HEK293 (cell line): Measurements from ENCODE around the gene CACNA2D3.

ENCODE experiments used
- CTCF ChIA-PET: fragments of 350-600 bp; formaldehyde crosslinking; extraction: SDS; loops from one replicate; lab custom pipeline; 2021; ENCODE audit warnings: antibody characterized with exemption; lab: Yijun Ruan, JAX
- POLR2A ChIA-PET: fragments of 300-600 bp; formaldehyde crosslinking; extraction: SDS; loops from one replicate; lab custom pipeline; 2020; ENCODE audit warnings: antibody characterized with exemption, inconsistent platforms; lab: Yijun Ruan, JAX
- H3K27ac ChIP-seq: fragments of 200-500 bp; sonication (Bioruptor generic); 2 replicates; pipeline ENCODE4 v1.5.1; 2014; ENCODE audit warnings: low read depth, low read length, control low read depth, inconsistent platforms; ENCODE audit errors: extremely low read depth
- H3K36me3 ChIP-seq, 2 experiments: fragments of 200-500 bp in 1 of 2; sonication (Bioruptor generic) in 1 of 2; 1 replicate in 1 of 2; 2 replicates in 1 of 2; pipeline ENCODE4 v1.5.1; 2014 to 2017; ENCODE audit warnings: inconsistent platforms in 2 of 2, low read length in 2 of 2; ENCODE audit not compliant: control insufficient read depth in 2 of 2, insufficient read depth in 1 of 2
- H3K4me1 ChIP-seq: fragments of 200-500 bp; sonication (Bioruptor generic); 2 replicates; pipeline ENCODE4 v1.5.1; 2014; ENCODE audit warnings: mild to moderate bottlenecking, low read length, inconsistent platforms; ENCODE audit not compliant: control insufficient read depth, insufficient read depth
- H3K4me3 ChIP-seq: 2 replicates; pipeline ENCODE4 v1.5.1; 2011; ENCODE audit warnings: low read depth, mild to moderate bottlenecking, control low read depth, low read length, moderate library complexity
- H3K9me3 ChIP-seq: fragments of 200-500 bp; sonication (Bioruptor generic); 2 replicates; pipeline ENCODE4 v1.5.1; 2014; ENCODE audit warnings: low read depth, low read length, inconsistent platforms; ENCODE audit not compliant: control insufficient read depth, insufficient read depth
- BCL6B ChIP-seq: fragments of 450-650 bp; formaldehyde crosslinking; IDR thresholded peaks from 2 replicates; pipeline ENCODE4 v1.5.1; 2017; ENCODE audit warnings: missing biosample characterization, missing genetic modification characterization
- GLI2 ChIP-seq: fragments of 450-650 bp; formaldehyde crosslinking; IDR thresholded peaks from 2 replicates; pipeline ENCODE4; 2017; ENCODE audit warnings: missing biosample characterization, missing genetic modification characterization, low read depth, borderline replicate concordance
- OSR2 ChIP-seq: fragments of 450-650 bp; formaldehyde crosslinking; IDR thresholded peaks from 2 replicates; pipeline ENCODE4 v1.5.1; 2016; ENCODE audit warnings: missing biosample characterization, missing genetic modification characterization
- TSHZ1 ChIP-seq: fragments of 450-650 bp; formaldehyde crosslinking; IDR thresholded peaks from 2 replicates; pipeline ENCODE4 v1.5.1; 2016; ENCODE audit warnings: missing biosample characterization, missing genetic modification characterization, borderline replicate concordance
- YY1 ChIP-seq: fragments of 450-650 bp; formaldehyde crosslinking; IDR thresholded peaks from 2 replicates; pipeline ENCODE4 v1.5.1; 2018; ENCODE audit warnings: missing biosample characterization, missing genetic modification characterization
- ZNF146 ChIP-seq: fragments of 450-650 bp; formaldehyde crosslinking; IDR thresholded peaks from 2 replicates; pipeline ENCODE4 v1.5.1; 2016; ENCODE audit warnings: missing biosample characterization, missing genetic modification characterization
- ZNF157 ChIP-seq: fragments of 450-650 bp; formaldehyde crosslinking; IDR thresholded peaks from 2 replicates; pipeline ENCODE4 v1.5.1; 2016; ENCODE audit warnings: missing biosample characterization, missing genetic modification characterization
- ZNF2 ChIP-seq: fragments of 450-650 bp; formaldehyde crosslinking; IDR thresholded peaks from 2 replicates; pipeline ENCODE4 v1.5.1; 2016; ENCODE audit warnings: missing biosample characterization, missing genetic modification characterization
- ZNF202 ChIP-seq: fragments of 450-650 bp; formaldehyde crosslinking; IDR thresholded peaks from 2 replicates; pipeline ENCODE4 v1.5.1; 2016; ENCODE audit warnings: missing biosample characterization, missing genetic modification characterization, borderline replicate concordance
- ZNF211 ChIP-seq: fragments of 450-650 bp; formaldehyde crosslinking; IDR thresholded peaks from 2 replicates; pipeline ENCODE4 v1.5.1; 2016; ENCODE audit warnings: low read depth, missing biosample characterization, missing genetic modification characterization
- ZNF580 ChIP-seq: fragments of 450-650 bp; formaldehyde crosslinking; IDR thresholded peaks from 2 replicates; pipeline ENCODE4 v1.5.1; 2016; ENCODE audit warnings: missing biosample characterization, missing genetic modification characterization
- ZNF585B ChIP-seq: fragments of 450-650 bp; formaldehyde crosslinking; IDR thresholded peaks from 2 replicates; pipeline ENCODE4 v1.5.1; 2016; ENCODE audit warnings: missing biosample characterization, missing genetic modification characterization
- ZNF621 ChIP-seq: fragments of 450-650 bp; formaldehyde crosslinking; IDR thresholded peaks from 2 replicates; pipeline ENCODE4 v1.5.1; 2017; ENCODE audit warnings: missing biosample characterization, missing genetic modification characterization
- ZNF792 ChIP-seq: fragments of 450-650 bp; formaldehyde crosslinking; IDR thresholded peaks from 2 replicates; pipeline ENCODE4 v1.5.1; 2016; ENCODE audit warnings: missing biosample characterization, missing genetic modification characterization
- ZNF837 ChIP-seq: fragments of 450-650 bp; formaldehyde crosslinking; IDR thresholded peaks from 2 replicates; pipeline ENCODE4 v1.5.1; 2016; ENCODE audit warnings: missing biosample characterization, missing genetic modification characterization
- ZNF843 ChIP-seq: fragments of 450-650 bp; formaldehyde crosslinking; IDR thresholded peaks from 2 replicates; pipeline ENCODE4 v1.5.1; 2016; ENCODE audit warnings: missing biosample characterization, missing genetic modification characterization
- TF ChIP-seq, protein P1 (sequence below): fragments of 450-650 bp; formaldehyde crosslinking; IDR thresholded peaks from 2 replicates; pipeline ENCODE4 v1.5.1; 2016; ENCODE audit warnings: missing biosample characterization, missing genetic modification characterization
- TF ChIP-seq, protein P2 (sequence below): fragments of 450-650 bp; formaldehyde crosslinking; IDR thresholded peaks from 2 replicates; pipeline ENCODE4 v1.5.1; 2017; ENCODE audit warnings: missing biosample characterization, missing genetic modification characterization

CACNA2D3 gene

DNA sequence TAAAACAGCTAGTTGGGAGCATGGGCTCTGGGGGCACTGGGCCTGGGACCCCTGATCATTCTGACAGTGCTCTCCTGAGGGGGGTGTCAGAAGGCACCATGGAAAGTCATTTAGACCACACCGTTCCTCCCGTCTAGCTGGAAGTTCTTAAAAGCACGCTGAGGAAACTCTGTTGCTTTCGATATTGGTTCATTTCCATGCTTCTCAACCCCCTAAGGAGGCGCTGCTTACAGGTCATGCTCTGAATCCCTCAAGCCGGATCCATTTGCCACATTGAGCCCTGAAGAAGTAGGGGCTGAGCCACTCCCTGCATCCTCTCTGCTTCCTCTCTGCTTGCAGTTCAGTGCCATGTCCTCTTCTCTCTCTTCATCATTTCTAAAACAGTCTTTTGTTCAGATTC, 187.2 kb downstream of the CACNA2D3 start:
- no peaks in the 10 kb centered on the region for H3K9me3 ChIP-seq
- no peaks in the 10 kb centered on the region; the same call in 1 of the 2 replicates for H3K4me1 ChIP-seq
- TF ChIP-seq ZNF2 (tag by site-specific recombination) (no peak), ZNF580 (no peak), ZNF146 (tag by site-specific recombination) (no peak), ZNF792 (tag by site-specific recombination) (no peak), YY1 (tag by site-specific recombination) (no peak), GLI2 (tag by site-specific recombination) (no peak), ZNF585B (tag by site-specific recombination) (no peak), BCL6B (tag by site-specific recombination) (no peak), ZNF843 (no peak), OSR2 (tag by site-specific recombination) (no peak), ZNF837 (tag by site-specific recombination) (no peak), ZNF202 (tag by site-specific recombination) (no peak), ZNF211 (no peak), TSHZ1 (tag by site-specific recombination) (no peak), ZNF157 (tag by site-specific recombination) (no peak), ZNF621 (tag by site-specific recombination) (no peak)
- TF ChIP-seq, protein P1, sequence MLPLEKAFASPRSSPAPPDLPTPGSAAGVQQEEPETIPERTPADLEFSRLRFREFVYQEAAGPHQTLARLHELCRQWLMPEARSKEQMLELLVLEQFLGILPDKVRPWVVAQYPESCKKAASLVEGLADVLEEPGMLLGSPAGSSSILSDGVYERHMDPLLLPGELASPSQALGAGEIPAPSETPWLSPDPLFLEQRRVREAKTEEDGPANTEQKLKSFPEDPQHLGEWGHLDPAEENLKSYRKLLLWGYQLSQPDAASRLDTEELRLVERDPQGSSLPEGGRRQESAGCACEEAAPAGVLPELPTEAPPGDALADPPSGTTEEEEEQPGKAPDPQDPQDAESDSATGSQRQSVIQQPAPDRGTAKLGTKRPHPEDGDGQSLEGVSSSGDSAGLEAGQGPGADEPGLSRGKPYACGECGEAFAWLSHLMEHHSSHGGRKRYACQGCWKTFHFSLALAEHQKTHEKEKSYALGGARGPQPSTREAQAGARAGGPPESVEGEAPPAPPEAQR (tag by site-specific recombination): no peak
- TF ChIP-seq, protein P2, sequence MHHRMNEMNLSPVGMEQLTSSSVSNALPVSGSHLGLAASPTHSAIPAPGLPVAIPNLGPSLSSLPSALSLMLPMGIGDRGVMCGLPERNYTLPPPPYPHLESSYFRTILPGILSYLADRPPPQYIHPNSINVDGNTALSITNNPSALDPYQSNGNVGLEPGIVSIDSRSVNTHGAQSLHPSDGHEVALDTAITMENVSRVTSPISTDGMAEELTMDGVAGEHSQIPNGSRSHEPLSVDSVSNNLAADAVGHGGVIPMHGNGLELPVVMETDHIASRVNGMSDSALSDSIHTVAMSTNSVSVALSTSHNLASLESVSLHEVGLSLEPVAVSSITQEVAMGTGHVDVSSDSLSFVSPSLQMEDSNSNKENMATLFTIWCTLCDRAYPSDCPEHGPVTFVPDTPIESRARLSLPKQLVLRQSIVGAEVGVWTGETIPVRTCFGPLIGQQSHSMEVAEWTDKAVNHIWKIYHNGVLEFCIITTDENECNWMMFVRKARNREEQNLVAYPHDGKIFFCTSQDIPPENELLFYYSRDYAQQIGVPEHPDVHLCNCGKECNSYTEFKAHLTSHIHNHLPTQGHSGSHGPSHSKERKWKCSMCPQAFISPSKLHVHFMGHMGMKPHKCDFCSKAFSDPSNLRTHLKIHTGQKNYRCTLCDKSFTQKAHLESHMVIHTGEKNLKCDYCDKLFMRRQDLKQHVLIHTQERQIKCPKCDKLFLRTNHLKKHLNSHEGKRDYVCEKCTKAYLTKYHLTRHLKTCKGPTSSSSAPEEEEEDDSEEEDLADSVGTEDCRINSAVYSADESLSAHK (tag by site-specific recombination): no peak
- TF ChIP-seq, all 188 proteins: peak for 0
- ChIA-PET CTCF (no interaction called here), POLR2A (no interaction called here)
- Histone ChIP-seq H3K27ac (no peak overlapping the region), H3K36me3 (no peaks in the 10 kb centered on the region), H3K4me3 (no peak overlapping the region)
